ENCODE data around the gene PTPRN2.

DNA sequence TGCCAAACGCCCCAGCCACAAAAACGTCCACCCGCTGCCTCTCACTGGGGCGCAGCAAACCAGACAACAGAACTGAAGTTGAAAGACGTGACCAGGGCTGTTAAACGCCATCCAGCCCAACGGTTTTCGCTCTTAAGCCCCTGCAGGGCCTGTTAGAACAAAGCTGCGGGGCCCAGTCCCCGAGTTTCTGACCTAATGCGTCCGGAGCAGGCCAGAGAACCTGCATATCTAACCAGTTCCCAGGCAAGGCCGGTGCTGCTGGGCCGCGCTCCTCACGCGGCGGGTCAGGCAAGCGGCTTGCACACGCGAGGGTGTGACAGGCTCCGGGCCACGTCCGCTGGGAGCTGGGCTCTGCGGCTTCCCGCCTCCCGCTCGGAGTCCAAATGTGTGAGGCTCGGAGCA lies 87.0 kb downstream of the PTPRN2 start:
- TF ChIP-seq POLR2AphosphoS5 (IDR thresholded peaks at IDR 0.05; ENCODE audit: low read depth, low read length) (no peak), CTCF (IDR thresholded peaks at IDR 0.05) (no peak), TCF7L2 (IDR thresholded peaks at IDR 0.05; ENCODE audit: low read depth, low read length) (no peak)
